HepG2 (cell line): ENCODE results near the gene STK32B. TPM values are rescaled to one million over a fixed set of nuclear protein-coding genes. Genes with fewer than 3 reads are reported as not detected.
A peak's percentile ranks its signal among the peaks of the same experiment; 100 is the strongest.

Experiments
- ATAC-seq: fragments of 200-7000 bp; cut with Tn5 transposase; 3 replicates; pipeline ENCODE4 v1.9.1; 2020; ENCODE audit warnings: mild to moderate bottlenecking, moderate library complexity
- BruUV-seq: library from RNA; stranded (reverse); fragments of 400-500 nt; replicated peaks from 2 replicates; lab custom pipeline; 2021; lab: Mats Ljungman, UMichigan
- CTCF ChIA-PET: fragments of 300-600 bp; formaldehyde crosslinking; extraction: SDS; loops from one replicate; lab custom pipeline; 2021; ENCODE audit warnings: low total read pairs, inconsistent platforms, low intra/inter-chr PET ratio; lab: Yijun Ruan, JAX
- POLR2A ChIA-PET: fragments of 350-600 bp; sonication (Branson Sonifier 250); formaldehyde crosslinking; loops from one replicate; lab custom pipeline; 2020; ENCODE audit warnings: antibody characterized with exemption, inconsistent platforms; lab: Yijun Ruan, JAX
- DNase-seq: peaks from one replicate; pipeline ENCODE4 v3.0.0-alpha.2; 2015; ENCODE audit warnings: low spot score
- FAIRE-seq: peaks from 3 replicates; lab custom pipeline; 2011; peaks lifted over from hg19 to GRCh38; lab: Jason Lieb, UNC
- H2AFZ ChIP-seq: one replicate; pipeline ENCODE4 v1.6.1; 2011; ENCODE audit warnings: low read length, inconsistent platforms
- H3K27ac ChIP-seq: fragments of 300-600 bp; 3 replicates; pipeline ENCODE4 v1.8.0; 2011; ENCODE audit warnings: mixed run types, mild to moderate bottlenecking, mixed read lengths, low read length, inconsistent platforms; ENCODE audit not compliant: insufficient read depth; ENCODE audit errors: extremely low read length
- H3K27me3 ChIP-seq, 2 experiments: fragments of 200-600 bp in 1 of 2; 2 replicates in 1 of 2; 3 replicates in 1 of 2; pipeline versions ENCODE4 v1.6.0 to v1.8.0; 2011; ENCODE audit warnings: low read length in 2 of 2, mild to moderate bottlenecking in 2 of 2, moderate library complexity in 2 of 2, inconsistent platforms in 1 of 2; ENCODE audit not compliant: insufficient read depth in 2 of 2, control insufficient read depth in 1 of 2
- H3K36me3 ChIP-seq, 2 experiments: fragments of 200-600 bp in 1 of 2; replicated peaks in 1 of 2; 2 replicates in 1 of 2; 3 replicates in 1 of 2; pipeline versions ENCODE4 v1.5.1 to v1.8.0; 2011; ENCODE audit warnings: low read length in 2 of 2, inconsistent platforms in 1 of 2; ENCODE audit not compliant: insufficient read depth in 2 of 2, control insufficient read depth in 1 of 2
- H3K4me1 ChIP-seq: 2 replicates; pipeline ENCODE4 v1.5.1; 2012; ENCODE audit warnings: low read length, inconsistent platforms; ENCODE audit not compliant: insufficient read depth
- H3K4me2 ChIP-seq: 2 replicates; pipeline ENCODE4 v1.6.0; 2011; ENCODE audit warnings: low read depth, low read length, inconsistent platforms
- H3K4me3 ChIP-seq, 3 experiments: fragments of 200-600 bp in 1 of 3; sonication (generic), shearing (Covaris generic) in 1 of 3; replicated peaks in 1 of 3; 2 replicates each; pipeline ENCODE4 v1.5.1; 2011 to 2016; ENCODE audit warnings: low read length in 3 of 3, inconsistent platforms in 2 of 3, low read depth in 2 of 3, mild to moderate bottlenecking in 2 of 3, control low read depth in 1 of 3, mixed read lengths in 1 of 3; ENCODE audit not compliant: insufficient read depth in 1 of 3
- H3K79me2 ChIP-seq: one replicate; pipeline ENCODE4 v1.6.1; 2011; ENCODE audit warnings: low read length, inconsistent platforms; ENCODE audit not compliant: insufficient read depth
- H3K9ac ChIP-seq: 2 replicates; pipeline ENCODE4 v1.6.0; 2011; ENCODE audit warnings: mild to moderate bottlenecking, low read depth, low read length, inconsistent platforms; ENCODE audit not compliant: insufficient read depth
- H3K9me3 ChIP-seq: 2 replicates; pipeline ENCODE4 v1.5.1; 2012; ENCODE audit warnings: mild to moderate bottlenecking, low read length
- H4K20me1 ChIP-seq: 2 replicates; pipeline ENCODE4 v1.6.0; 2011; ENCODE audit warnings: inconsistent platforms, mild to moderate bottlenecking, low read length, moderate library complexity; ENCODE audit not compliant: insufficient read depth
- ATM ChIP-seq: fragments of 450-650 bp; IDR thresholded peaks from 2 replicates; pipeline ENCODE4 v1.7.1; 2017; ENCODE audit warnings: mild to moderate bottlenecking, borderline replicate concordance
- FOSL2 ChIP-seq: sonication (generic); formaldehyde crosslinking; IDR thresholded peaks from 2 replicates; pipeline ENCODE4 v1.4.0; 2020; ENCODE audit warnings: missing genetic modification reagents
- HDAC2 ChIP-seq: sonication (generic); formaldehyde crosslinking; IDR thresholded peaks from 2 replicates; pipeline ENCODE4 v1.4.0; 2020; ENCODE audit warnings: missing genetic modification reagents
- NR3C1 ChIP-seq: sonication (generic); formaldehyde crosslinking; IDR thresholded peaks from 2 replicates; pipeline ENCODE4 v1.4.0; 2020; ENCODE audit warnings: missing genetic modification reagents
- POGZ ChIP-seq: sonication (generic); formaldehyde crosslinking; IDR thresholded peaks from 2 replicates; pipeline ENCODE4 v1.4.0; 2020; ENCODE audit warnings: mild to moderate bottlenecking, missing genetic modification reagents
- POLR2A ChIP-seq, 2 experiments: IDR thresholded peaks; 2 replicates each; pipeline ENCODE4 v1.6.1; 2011; ENCODE audit warnings: low read depth in 2 of 2, low read length in 2 of 2, mild to moderate bottlenecking in 1 of 2, moderate library complexity in 1 of 2; ENCODE audit not compliant: insufficient read depth in 1 of 2
- RNF219 ChIP-seq: sonication (generic); formaldehyde crosslinking; IDR thresholded peaks from 2 replicates; pipeline ENCODE4 v1.5.0; 2020; ENCODE audit warnings: mild to moderate bottlenecking, missing genetic modification reagents
- THAP7 ChIP-seq: sonication (generic); formaldehyde crosslinking; IDR thresholded peaks from 2 replicates; pipeline ENCODE4 v1.8.1; 2023; ENCODE audit warnings: mild to moderate bottlenecking, missing genetic modification reagents
- ZNF512B ChIP-seq: sonication (generic); formaldehyde crosslinking; IDR thresholded peaks from 2 replicates; pipeline ENCODE4 v1.5.1; 2020; ENCODE audit warnings: missing genetic modification reagents, mild to moderate bottlenecking, borderline replicate concordance
- ZNF768 ChIP-seq: sonication (generic); formaldehyde crosslinking; IDR thresholded peaks from 2 replicates; pipeline ENCODE4 v1.4.0; 2020; ENCODE audit warnings: missing genetic modification reagents
- WGBS: methylation state at CpG from one replicate; pipeline ENCODE4 v1.1.6; 2017; ENCODE audit warnings: low lambda C conversion rate; 5-methylcytosine and 5-hydroxymethylcytosine counted together
- in situ Hi-C: cut with HindIII; loops from 2 replicates; pipeline ENCODE4 v1.10.0; 2017; ENCODE audit warnings: low pct_unique_long_range_greater_than_20kb; ENCODE audit not compliant: extremely low pct_ligation_motif_present
- intact Hi-C: fragments of 100-400 bp; cut with micrococcal nuclease; formaldehyde crosslinking; loops from one replicate; pipeline ENCODE4 v1.10.0; 2022; ENCODE audit not compliant: unreplicated experiment
- polyA plus RNA-seq, 8 experiments: library from polyadenylated mRNA; depleted of rRNA in 3 of 8; stranded (reverse) in 7 of 8; unstranded in 1 of 8; fragments of >200 nt; fragmentation: Illumina TruSeq in 4 of 8; extraction: Trizol in 4 of 8; gene quantifications; 2 replicates each; pipeline versions ENCODE4 v1.2.1 to v1.2.3, GENCODE V29; 2011 to 2016; ENCODE audit warnings: low read depth in 4 of 8, missing spikeins in 1 of 8, mixed read lengths in 1 of 8; ENCODE audit not compliant: insufficient read depth in 1 of 8
- total RNA-seq, 5 experiments: library from RNA; depleted of rRNA; stranded (reverse); fragments of >200 nt; fragmentation: Illumina TruSeq; extraction: Trizol; gene quantifications; 2 replicates each; pipeline ENCODE4 v1.2.3, GENCODE V29; 2016; ENCODE audit warnings: low read depth in 1 of 5

STK32B gene
- total and polyA plus RNA-seq, 2 of the 13 experiments (the other 11 are each of a cell fraction or from before 2014, with no cell fraction given), result not detected

- DNase-seq, result no peak
- peaks cover 3% of the 10 kb centered on the region for H4K20me1 ChIP-seq
- CTCF ChIA-PET, result no interaction called here
- no peak overlapping the region for H3K9ac ChIP-seq
- intact Hi-C loops, result no loop called here
- TF ChIP-seq POLR2A (IDR thresholded peaks at IDR 0.05; ENCODE audit: insufficient read depth in 1 of 2, low read depth in 2 of 2, low read length in 2 of 2) (no peak), ZNF768 (peak; percentile 88)
- TF ChIP-seq, all 625 proteins: peak for 1
- no peaks in the 10 kb centered on the region for H3K79me2 ChIP-seq
- in situ Hi-C loops, result no loop called here
- 27% methylated on average over 8 of the region's 10 CpGs for WGBS
- POLR2A ChIA-PET, result no interaction called here
- no TSS peak for BruUV-seq
- FAIRE-seq, result no peak
- H3K27me3 ChIP-seq, result peaks cover 0 to 34% of the 10 kb centered on the region in 2 experiments; a peak in 3 of 5 replicates
- H3K9me3 ChIP-seq, result no peaks in the 10 kb centered on the region
- H3K4me2 ChIP-seq, result no peak overlapping the region
- H3K27ac ChIP-seq, result no peak overlapping the region
- no peaks in the 10 kb centered on the region for H3K36me3 ChIP-seq
- H3K4me1 ChIP-seq, result no peaks in the 10 kb centered on the region
- no peak overlapping the region for H3K4me3 ChIP-seq
- H2AFZ ChIP-seq, result no peak overlapping the region
- ATAC-seq, result no peak
Observed at GRCh38 chr4:5164221-5164912, 113.1 kb downstream of the STK32B start.

GRCh38 chr4:5165420-5166369 lies 114.4 kb downstream of the STK32B start:
- no peak for ATAC-seq
- no peak overlapping the region for H3K9ac ChIP-seq
- POLR2A ChIA-PET, result no interaction called here
- H2AFZ ChIP-seq, result no peak overlapping the region
- 22% methylated on average over 23 of the region's 29 CpGs for WGBS
- FAIRE-seq, result no peak
- H3K27me3 ChIP-seq, result peaks cover 0 to 34% of the 10 kb centered on the region in 2 experiments; a peak in 3 of 5 replicates
- H3K4me1 ChIP-seq, result no peaks in the 10 kb centered on the region
- H3K27ac ChIP-seq, result no peak overlapping the region
- no peak overlapping the region for H3K4me2 ChIP-seq
- CTCF ChIA-PET, result no interaction called here
- in situ Hi-C loops, result no loop called here
- BruUV-seq, result no TSS peak
- DNase-seq, result no peak
- no peaks in the 10 kb centered on the region for H3K36me3 ChIP-seq
- H3K79me2 ChIP-seq, result no peaks in the 10 kb centered on the region
- no peaks in the 10 kb centered on the region for H3K9me3 ChIP-seq
- intact Hi-C loops, result no loop called here
- H3K4me3 ChIP-seq, result no peak overlapping the region
- peaks cover 3% of the 10 kb centered on the region for H4K20me1 ChIP-seq
- TF ChIP-seq THAP7 (CRISPR knock-in tag) (no peak), RNF219 (CRISPR knock-in tag) (no peak), NR3C1 (CRISPR knock-in tag) (no peak), FOSL2 (0 out of 2 replicates have a peak, but pooled peaks have one; percentile 7), POGZ (CRISPR knock-in tag) (no peak), HDAC2 (CRISPR knock-in tag) (no peak), ATM (no peak), ZNF512B (no peak)
